WTC11 (cell line): ENCODE results near the gene AKAP13. TPM values are rescaled to one million over a fixed set of nuclear protein-coding genes. Genes with fewer than 3 reads are reported as not detected.

ENCODE experiments used
- ATAC-seq: fragments of 200-7000 bp; cut with Tn5 transposase; 2 replicates; pipeline ENCODE4 v1.10.0; 2021; ENCODE audit warnings: mild to moderate bottlenecking, moderate library complexity
- CTCF ChIA-PET: fragments of 300-600 bp; sonication (Branson Sonifier 250); formaldehyde crosslinking; loops from one replicate; lab custom pipeline; 2021; ENCODE audit warnings: antibody characterized with exemption; lab: Charles Lee
- POLR2A ChIA-PET: fragments of 350-600 bp; sonication (Branson Sonifier 250); formaldehyde crosslinking; loops from one replicate; lab custom pipeline; 2021; ENCODE audit warnings: antibody characterized with exemption; lab: Charles Lee
- DNase-seq: peaks from one replicate; pipeline ENCODE4 v3.0.0; 2021; ENCODE audit warnings: low spot score
- H3K27ac Mint-ChIP-seq: 2 replicates; pipeline ENCODE4 v1.8.0; 2021; ENCODE audit warnings: mixed read lengths
- H3K27me3 Mint-ChIP-seq: 2 replicates; pipeline ENCODE4 v1.8.0; 2021; ENCODE audit warnings: low read depth, mild to moderate bottlenecking, moderate library complexity, mixed read lengths
- H3K36me3 Mint-ChIP-seq: 2 replicates; pipeline ENCODE4 v1.8.0; 2021; ENCODE audit warnings: mixed read lengths
- H3K4me1 Mint-ChIP-seq: 2 replicates; pipeline ENCODE4 v1.8.0; 2022; ENCODE audit warnings: mixed read lengths
- H3K4me3 Mint-ChIP-seq: 2 replicates; pipeline ENCODE4 v1.8.0; 2021; ENCODE audit warnings: mild to moderate bottlenecking, moderate library complexity, mixed read lengths
- H3K9me3 Mint-ChIP-seq: 2 replicates; pipeline ENCODE4 v1.8.0; 2021; ENCODE audit warnings: mixed read lengths
- CTCF ChIP-seq: fragments of 200-600 bp; IDR thresholded peaks from 2 replicates; pipeline ENCODE4 v1.8.0; 2022; ENCODE audit warnings: antibody characterized with exemption
- E2F1 ChIP-seq: sonication (generic); formaldehyde crosslinking; IDR thresholded peaks from 2 replicates; pipeline ENCODE4 v1.8.0; 2022; ENCODE audit warnings: mild to moderate bottlenecking, missing genetic modification reagents
- E2F5 ChIP-seq: sonication (generic); formaldehyde crosslinking; IDR thresholded peaks from 2 replicates; pipeline ENCODE4 v1.8.1; 2022; ENCODE audit warnings: mild to moderate bottlenecking, moderate library complexity, missing genetic modification reagents
- ELF4 ChIP-seq: sonication (generic); formaldehyde crosslinking; IDR thresholded peaks from 2 replicates; pipeline ENCODE4 v1.8.1; 2022; ENCODE audit warnings: low read depth, mild to moderate bottlenecking, moderate library complexity, missing genetic modification reagents
- FOXJ3 ChIP-seq: sonication (generic); formaldehyde crosslinking; IDR thresholded peaks from 2 replicates; pipeline ENCODE4 v1.9.0; 2021; ENCODE audit warnings: missing genetic modification reagents, mild to moderate bottlenecking, borderline replicate concordance
- IRF2 ChIP-seq: sonication (generic); formaldehyde crosslinking; IDR thresholded peaks from 2 replicates; pipeline ENCODE4 v1.8.0; 2022; ENCODE audit warnings: low read depth, missing genetic modification reagents, borderline replicate concordance
- NFE2L1 ChIP-seq: sonication (generic); formaldehyde crosslinking; IDR thresholded peaks from 2 replicates; pipeline ENCODE4 v1.8.1; 2023; ENCODE audit warnings: missing genetic modification reagents
- NFYB ChIP-seq: sonication (generic); formaldehyde crosslinking; conservative IDR thresholded peaks from 2 replicates; pipeline ENCODE4 v1.8.0; 2022; ENCODE audit warnings: low read depth, missing genetic modification reagents
- NR1H2 ChIP-seq: sonication (generic); formaldehyde crosslinking; IDR thresholded peaks from 2 replicates; pipeline ENCODE4 v1.9.0; 2021; ENCODE audit warnings: mild to moderate bottlenecking, moderate library complexity, missing genetic modification reagents
- NR2C2 ChIP-seq: sonication (generic); formaldehyde crosslinking; IDR thresholded peaks from 2 replicates; pipeline ENCODE4 v1.8.0; 2022; ENCODE audit warnings: mild to moderate bottlenecking, missing genetic modification reagents
- NR3C1 ChIP-seq: sonication (generic); formaldehyde crosslinking; conservative IDR thresholded peaks from 2 replicates; pipeline ENCODE4 v1.8.1; 2023; ENCODE audit warnings: low read depth, mild to moderate bottlenecking, missing genetic modification reagents
- PRRX2 ChIP-seq: fragments of 250-450 bp; sonication (Bioruptor Pico); IDR thresholded peaks from 2 replicates; pipeline ENCODE4 v1.8.0; 2021; ENCODE audit warnings: mild to moderate bottlenecking
- SOX15 ChIP-seq: fragments of 250-450 bp; sonication (Bioruptor Pico); IDR thresholded peaks from 2 replicates; pipeline ENCODE4 v1.9.0; 2021; ENCODE audit warnings: mild to moderate bottlenecking
- ZNF138 ChIP-seq: sonication (generic); formaldehyde crosslinking; conservative IDR thresholded peaks from 2 replicates; pipeline ENCODE4 v1.8.1; 2022; ENCODE audit warnings: mild to moderate bottlenecking, moderate library complexity, missing genetic modification reagents
- ZNF219 ChIP-seq: sonication (generic); formaldehyde crosslinking; IDR thresholded peaks from 2 replicates; pipeline ENCODE4 v1.8.0; 2023; ENCODE audit warnings: missing genetic modification reagents, mild to moderate bottlenecking, borderline replicate concordance
- ZNF423 ChIP-seq: fragments of 250-450 bp; sonication (Bioruptor Pico); IDR thresholded peaks from 2 replicates; pipeline ENCODE4 v2.1.2; 2022; ENCODE audit warnings: mild to moderate bottlenecking, moderate library complexity
- total RNA-seq: library from RNA; stranded (reverse); gene quantifications from 3 replicates; pipeline ENCODE4 v1.2.3, GENCODE V29; 2021
- TF ChIP-seq, protein P1 (sequence below): fragments of 250-450 bp; sonication (Bioruptor Pico); IDR thresholded peaks from 2 replicates; pipeline ENCODE4 v1.9.0; 2021; ENCODE audit warnings: mild to moderate bottlenecking
- TF ChIP-seq, protein P2 (sequence below): sonication (generic); formaldehyde crosslinking; IDR thresholded peaks from 2 replicates; pipeline ENCODE4 v1.8.1; 2022; ENCODE audit warnings: low read depth, missing genetic modification reagents, borderline replicate concordance
- TF ChIP-seq, protein P3 (sequence below): sonication (generic); formaldehyde crosslinking; IDR thresholded peaks from 2 replicates; pipeline ENCODE4 v1.8.0; 2023; ENCODE audit warnings: missing genetic modification reagents, mild to moderate bottlenecking, borderline replicate concordance
- TF ChIP-seq, protein P4 (sequence below): sonication (generic); formaldehyde crosslinking; IDR thresholded peaks from 2 replicates; pipeline ENCODE4 v1.8.0; 2023; ENCODE audit warnings: mild to moderate bottlenecking, missing genetic modification reagents

The AKAP13 gene
- total RNA-seq, 1 experiment from 2014 or later = 50.3 TPM

DNA sequence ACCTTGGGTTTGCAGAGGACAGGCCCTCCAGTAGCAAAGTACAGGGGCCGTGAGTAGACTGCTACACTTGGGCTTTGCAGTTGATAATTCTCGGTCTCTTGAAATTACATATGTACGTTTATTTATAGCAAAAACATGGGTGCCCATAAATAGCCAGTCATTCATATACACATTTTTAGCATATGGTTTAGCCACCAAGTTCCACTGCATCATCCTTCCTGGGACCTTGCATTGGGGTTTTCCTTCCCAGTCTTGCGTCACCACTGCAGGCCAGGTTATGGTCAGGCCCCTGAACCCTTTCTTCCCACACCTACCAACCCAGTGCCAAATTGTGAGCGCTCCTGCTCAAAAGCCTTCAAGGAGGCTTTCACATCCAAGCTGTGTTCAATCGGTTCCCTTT, 401.7 kb downstream of the AKAP13 start:
- H3K36me3 Mint-ChIP-seq = no peaks in the 10 kb centered on the region
- H3K27me3 Mint-ChIP-seq = no peaks in the 10 kb centered on the region
- H3K9me3 Mint-ChIP-seq = no peaks in the 10 kb centered on the region
- ChIA-PET POLR2A (no interaction called here), CTCF (no interaction called here)
- no peak overlapping the region for H3K4me3 Mint-ChIP-seq
- H3K27ac Mint-ChIP-seq = peak overlapping the region; percentile 41
- no peak for TF ChIP-seq NR3C1
- no peak for TF ChIP-seq PRRX2 (CRISPR knock-in tag)
- no peak for TF ChIP-seq FOXJ3
- TF ChIP-seq ZNF219 = no peak
- no peak for TF ChIP-seq ZNF138
- TF ChIP-seq CTCF = no peak
- no peak for TF ChIP-seq E2F5 (CRISPR knock-in tag)
- TF ChIP-seq ZNF423 (CRISPR knock-in tag) = no peak
- no peak for TF ChIP-seq SOX15 (CRISPR knock-in tag)
- TF ChIP-seq, protein P1, sequence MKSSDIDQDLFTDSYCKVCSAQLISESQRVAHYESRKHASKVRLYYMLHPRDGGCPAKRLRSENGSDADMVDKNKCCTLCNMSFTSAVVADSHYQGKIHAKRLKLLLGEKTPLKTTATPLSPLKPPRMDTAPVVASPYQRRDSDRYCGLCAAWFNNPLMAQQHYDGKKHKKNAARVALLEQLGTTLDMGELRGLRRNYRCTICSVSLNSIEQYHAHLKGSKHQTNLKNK (CRISPR knock-in tag) = no peak
- no peak for TF ChIP-seq NR2C2 (CRISPR knock-in tag)
- TF ChIP-seq, protein P2, sequence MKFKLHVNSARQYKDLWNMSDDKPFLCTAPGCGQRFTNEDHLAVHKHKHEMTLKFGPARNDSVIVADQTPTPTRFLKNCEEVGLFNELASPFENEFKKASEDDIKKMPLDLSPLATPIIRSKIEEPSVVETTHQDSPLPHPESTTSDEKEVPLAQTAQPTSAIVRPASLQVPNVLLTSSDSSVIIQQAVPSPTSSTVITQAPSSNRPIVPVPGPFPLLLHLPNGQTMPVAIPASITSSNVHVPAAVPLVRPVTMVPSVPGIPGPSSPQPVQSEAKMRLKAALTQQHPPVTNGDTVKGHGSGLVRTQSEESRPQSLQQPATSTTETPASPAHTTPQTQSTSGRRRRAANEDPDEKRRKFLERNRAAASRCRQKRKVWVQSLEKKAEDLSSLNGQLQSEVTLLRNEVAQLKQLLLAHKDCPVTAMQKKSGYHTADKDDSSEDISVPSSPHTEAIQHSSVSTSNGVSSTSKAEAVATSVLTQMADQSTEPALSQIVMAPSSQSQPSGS (CRISPR knock-in tag) = no peak
- TF ChIP-seq, protein P3, sequence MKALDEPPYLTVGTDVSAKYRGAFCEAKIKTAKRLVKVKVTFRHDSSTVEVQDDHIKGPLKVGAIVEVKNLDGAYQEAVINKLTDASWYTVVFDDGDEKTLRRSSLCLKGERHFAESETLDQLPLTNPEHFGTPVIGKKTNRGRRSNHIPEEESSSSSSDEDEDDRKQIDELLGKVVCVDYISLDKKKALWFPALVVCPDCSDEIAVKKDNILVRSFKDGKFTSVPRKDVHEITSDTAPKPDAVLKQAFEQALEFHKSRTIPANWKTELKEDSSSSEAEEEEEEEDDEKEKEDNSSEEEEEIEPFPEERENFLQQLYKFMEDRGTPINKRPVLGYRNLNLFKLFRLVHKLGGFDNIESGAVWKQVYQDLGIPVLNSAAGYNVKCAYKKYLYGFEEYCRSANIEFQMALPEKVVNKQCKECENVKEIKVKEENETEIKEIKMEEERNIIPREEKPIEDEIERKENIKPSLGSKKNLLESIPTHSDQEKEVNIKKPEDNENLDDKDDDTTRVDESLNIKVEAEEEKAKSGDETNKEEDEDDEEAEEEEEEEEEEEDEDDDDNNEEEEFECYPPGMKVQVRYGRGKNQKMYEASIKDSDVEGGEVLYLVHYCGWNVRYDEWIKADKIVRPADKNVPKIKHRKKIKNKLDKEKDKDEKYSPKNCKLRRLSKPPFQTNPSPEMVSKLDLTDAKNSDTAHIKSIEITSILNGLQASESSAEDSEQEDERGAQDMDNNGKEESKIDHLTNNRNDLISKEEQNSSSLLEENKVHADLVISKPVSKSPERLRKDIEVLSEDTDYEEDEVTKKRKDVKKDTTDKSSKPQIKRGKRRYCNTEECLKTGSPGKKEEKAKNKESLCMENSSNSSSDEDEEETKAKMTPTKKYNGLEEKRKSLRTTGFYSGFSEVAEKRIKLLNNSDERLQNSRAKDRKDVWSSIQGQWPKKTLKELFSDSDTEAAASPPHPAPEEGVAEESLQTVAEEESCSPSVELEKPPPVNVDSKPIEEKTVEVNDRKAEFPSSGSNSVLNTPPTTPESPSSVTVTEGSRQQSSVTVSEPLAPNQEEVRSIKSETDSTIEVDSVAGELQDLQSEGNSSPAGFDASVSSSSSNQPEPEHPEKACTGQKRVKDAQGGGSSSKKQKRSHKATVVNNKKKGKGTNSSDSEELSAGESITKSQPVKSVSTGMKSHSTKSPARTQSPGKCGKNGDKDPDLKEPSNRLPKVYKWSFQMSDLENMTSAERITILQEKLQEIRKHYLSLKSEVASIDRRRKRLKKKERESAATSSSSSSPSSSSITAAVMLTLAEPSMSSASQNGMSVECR = no peak
- TF ChIP-seq IRF2 (CRISPR knock-in tag) = no peak
- no peak for TF ChIP-seq ELF4
- TF ChIP-seq NR1H2 (CRISPR knock-in tag) = no peak
- TF ChIP-seq NFYB (CRISPR knock-in tag) = no peak
- no peak for TF ChIP-seq NFE2L1 (CRISPR knock-in tag)
- TF ChIP-seq E2F1 = no peak
- TF ChIP-seq, protein P4, sequence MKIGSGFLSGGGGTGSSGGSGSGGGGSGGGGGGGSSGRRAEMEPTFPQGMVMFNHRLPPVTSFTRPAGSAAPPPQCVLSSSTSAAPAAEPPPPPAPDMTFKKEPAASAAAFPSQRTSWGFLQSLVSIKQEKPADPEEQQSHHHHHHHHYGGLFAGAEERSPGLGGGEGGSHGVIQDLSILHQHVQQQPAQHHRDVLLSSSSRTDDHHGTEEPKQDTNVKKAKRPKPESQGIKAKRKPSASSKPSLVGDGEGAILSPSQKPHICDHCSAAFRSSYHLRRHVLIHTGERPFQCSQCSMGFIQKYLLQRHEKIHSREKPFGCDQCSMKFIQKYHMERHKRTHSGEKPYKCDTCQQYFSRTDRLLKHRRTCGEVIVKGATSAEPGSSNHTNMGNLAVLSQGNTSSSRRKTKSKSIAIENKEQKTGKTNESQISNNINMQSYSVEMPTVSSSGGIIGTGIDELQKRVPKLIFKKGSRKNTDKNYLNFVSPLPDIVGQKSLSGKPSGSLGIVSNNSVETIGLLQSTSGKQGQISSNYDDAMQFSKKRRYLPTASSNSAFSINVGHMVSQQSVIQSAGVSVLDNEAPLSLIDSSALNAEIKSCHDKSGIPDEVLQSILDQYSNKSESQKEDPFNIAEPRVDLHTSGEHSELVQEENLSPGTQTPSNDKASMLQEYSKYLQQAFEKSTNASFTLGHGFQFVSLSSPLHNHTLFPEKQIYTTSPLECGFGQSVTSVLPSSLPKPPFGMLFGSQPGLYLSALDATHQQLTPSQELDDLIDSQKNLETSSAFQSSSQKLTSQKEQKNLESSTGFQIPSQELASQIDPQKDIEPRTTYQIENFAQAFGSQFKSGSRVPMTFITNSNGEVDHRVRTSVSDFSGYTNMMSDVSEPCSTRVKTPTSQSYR (CRISPR knock-in tag) = no peak
- TF ChIP-seq, all 79 proteins: peak for 0
- DNase-seq (no peak), ATAC-seq (no peak)
- peaks cover 55% of the 10 kb centered on the region for H3K4me1 Mint-ChIP-seq
